Memory B cell (primary cell): ENCODE measurements around the gene TFAP2E.

Source experiments
- ATAC-seq: fragments of 150-1000 bp; cut with Tn5 transposase; 2 replicates; pipeline ENCODE4 v1.10.0; 2021; ENCODE audit warnings: low read depth, mild to moderate bottlenecking, moderate library complexity
- DNase-seq, 2 donors: peaks; one replicate each; pipeline ENCODE4 v3.0.0; 2022; ENCODE audit warnings: low spot score in 2 of 2
- H3K27ac Mint-ChIP-seq: one replicate; pipeline ENCODE4 v1.8.0; 2022; ENCODE audit warnings: mild to moderate bottlenecking, moderate library complexity, mixed read lengths
- H3K27me3 Mint-ChIP-seq: one replicate; pipeline ENCODE4 v1.8.0; 2022; ENCODE audit warnings: mixed read lengths
- H3K36me3 Mint-ChIP-seq: one replicate; pipeline ENCODE4 v1.8.0; 2022; ENCODE audit warnings: mild to moderate bottlenecking, mixed read lengths
- H3K4me1 Mint-ChIP-seq: one replicate; pipeline ENCODE4 v1.8.0; 2022; ENCODE audit warnings: mixed read lengths
- H3K4me3 Mint-ChIP-seq: one replicate; pipeline ENCODE4 v1.8.0; 2022; ENCODE audit warnings: mild to moderate bottlenecking, moderate library complexity, mixed read lengths
- H3K9me3 Mint-ChIP-seq: one replicate; pipeline ENCODE4 v1.8.0; 2022; ENCODE audit warnings: mixed read lengths

TFAP2E gene

GRCh38 chr1:35573198-35574124, at the start of gene TFAP2E:
TFAP2E (plus strand) TSS chr1:35573314; CDS start chr1:35573578, 264 bp downstream.
- H3K4me3 Mint-ChIP-seq = no peak within 1 kb of the TSS
- peaks cover 2% of the 10 kb centered on the region for H3K27me3 Mint-ChIP-seq
- ATAC-seq = peak; percentile 16

DNA sequence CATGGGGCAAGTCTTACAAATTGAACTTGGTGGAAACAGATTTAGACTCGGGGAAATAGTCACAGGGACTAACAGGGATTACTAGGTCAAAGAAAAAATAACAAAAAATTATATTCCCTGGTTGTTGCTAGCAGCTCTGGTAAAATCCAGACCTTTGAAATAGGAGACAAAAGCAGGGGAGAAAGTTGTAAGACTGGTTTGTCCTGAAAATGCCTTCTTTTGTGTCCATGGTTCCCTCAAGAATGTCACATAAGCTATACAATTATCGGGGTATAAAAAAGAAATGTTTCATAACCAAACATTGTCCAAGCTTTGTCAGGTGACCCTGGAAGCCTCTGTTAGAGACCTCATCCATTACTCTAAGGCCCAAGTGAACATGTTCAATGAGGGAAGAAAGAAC, 49.0 kb upstream of the TFAP2E start:
- H3K36me3 Mint-ChIP-seq = peaks cover 32% of the 10 kb centered on the region
- ATAC-seq (no peak), DNase-seq (no peak)
- no peak overlapping the region for H3K4me3 Mint-ChIP-seq
- H3K27ac Mint-ChIP-seq = no peak overlapping the region
- H3K9me3 Mint-ChIP-seq = peaks cover 13% of the 10 kb centered on the region
- no peaks in the 10 kb centered on the region for H3K27me3 Mint-ChIP-seq
- peaks cover 10% of the 10 kb centered on the region for H3K4me1 Mint-ChIP-seq

More at GRCh38 chr1:35573198-35574124, at the start of gene TFAP2E:
- no peak for DNase-seq
- H3K9me3 Mint-ChIP-seq = no peaks in the 10 kb centered on the region
- peaks cover 19% of the 10 kb centered on the region for H3K4me1 Mint-ChIP-seq
- no peak within 1 kb of the TSS for H3K27ac Mint-ChIP-seq
- H3K36me3 Mint-ChIP-seq = no peaks in the 10 kb centered on the region

DNA sequence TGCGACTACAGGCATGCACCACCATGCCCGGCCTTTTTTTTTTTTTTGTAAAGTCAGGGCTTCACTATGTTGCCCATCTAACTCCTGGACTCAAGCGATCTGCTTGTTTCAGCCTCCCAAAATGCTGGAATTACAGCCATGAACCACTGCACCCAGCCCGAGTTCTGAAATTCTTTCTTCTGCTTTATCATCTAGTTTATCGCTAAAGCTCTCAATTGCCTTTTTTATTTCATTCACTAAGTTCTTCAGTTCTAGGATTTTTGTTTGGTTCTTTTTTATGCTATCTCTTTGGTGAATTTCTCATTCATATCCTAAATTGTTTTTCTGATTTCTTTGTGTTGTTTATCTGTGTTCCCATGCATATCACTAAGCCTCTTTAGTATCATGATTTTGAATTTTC, 42.9 kb upstream of the TFAP2E start:
- no peak for DNase-seq
- ATAC-seq = no peak
- Mint-ChIP-seq H3K9me3 (peaks cover 8% of the 10 kb centered on the region), H3K27me3 (no peaks in the 10 kb centered on the region), H3K36me3 (peaks cover 37% of the 10 kb centered on the region), H3K4me3 (no peak overlapping the region), H3K4me1 (peaks cover 4% of the 10 kb centered on the region), H3K27ac (no peak overlapping the region)

- H3K4me3 Mint-ChIP-seq = no peak overlapping the region
- peaks cover 8% of the 10 kb centered on the region for H3K9me3 Mint-ChIP-seq
- H3K27me3 Mint-ChIP-seq = no peaks in the 10 kb centered on the region
- DNase-seq = no peak
- H3K36me3 Mint-ChIP-seq = peaks cover 35% of the 10 kb centered on the region
- no peak for ATAC-seq
- peaks cover 9% of the 10 kb centered on the region for H3K4me1 Mint-ChIP-seq
- no peak overlapping the region for H3K27ac Mint-ChIP-seq
Observed at GRCh38 chr1:35530946-35531345, 42.2 kb upstream of the TFAP2E start.

GRCh38 chr1:35531368-35531767, 41.7 kb upstream of the TFAP2E start:
- H3K27ac Mint-ChIP-seq = no peak overlapping the region
- no peaks in the 10 kb centered on the region for H3K27me3 Mint-ChIP-seq
- peaks cover 9% of the 10 kb centered on the region for H3K4me1 Mint-ChIP-seq
- DNase-seq = no peak
- H3K36me3 Mint-ChIP-seq = peaks cover 35% of the 10 kb centered on the region
- H3K4me3 Mint-ChIP-seq = no peak overlapping the region
- H3K9me3 Mint-ChIP-seq = peaks cover 8% of the 10 kb centered on the region
- no peak for ATAC-seq

GRCh38 chr1:35532497-35533223, 40.5 kb upstream of the TFAP2E start:
- DNase-seq (no peak), ATAC-seq (no peak)
- peaks cover 31% of the 10 kb centered on the region for H3K36me3 Mint-ChIP-seq
- H3K9me3 Mint-ChIP-seq = peaks cover 3% of the 10 kb centered on the region
- no peak overlapping the region for H3K4me3 Mint-ChIP-seq
- H3K4me1 Mint-ChIP-seq = peaks cover 9% of the 10 kb centered on the region
- H3K27ac Mint-ChIP-seq = no peak overlapping the region
- H3K27me3 Mint-ChIP-seq = no peaks in the 10 kb centered on the region

- Mint-ChIP-seq H3K9me3 (peaks cover 2% of the 10 kb centered on the region), H3K36me3 (peaks cover 29% of the 10 kb centered on the region), H3K4me1 (peaks cover 12% of the 10 kb centered on the region), H3K27ac (no peak overlapping the region), H3K27me3 (no peaks in the 10 kb centered on the region), H3K4me3 (no peak overlapping the region)
- DNase-seq (no peak), ATAC-seq (no peak)
Observed at GRCh38 chr1:35533586-35533985, 39.5 kb upstream of the TFAP2E start.

DNA sequence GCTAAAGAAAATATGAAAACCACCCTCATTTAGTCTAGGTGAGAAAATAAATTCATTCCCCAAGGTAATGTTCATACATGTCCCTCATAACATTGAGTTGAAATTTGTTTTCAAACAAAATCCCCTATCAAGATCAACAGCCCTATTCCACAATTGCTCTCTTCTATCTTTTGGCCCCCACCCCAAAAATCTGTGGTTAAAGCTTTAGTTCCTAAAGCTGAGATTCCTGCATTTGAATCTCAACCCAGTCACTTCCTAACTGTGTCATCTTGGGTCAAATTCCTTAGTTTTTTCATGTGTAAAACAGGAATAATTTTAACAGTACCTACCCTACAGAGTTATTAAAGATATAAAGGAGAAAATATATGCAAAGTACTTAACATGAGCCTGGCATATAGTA, 37.9 kb upstream of the TFAP2E start:
- Mint-ChIP-seq H3K4me1 (peaks cover 25% of the 10 kb centered on the region), H3K36me3 (peaks cover 18% of the 10 kb centered on the region), H3K9me3 (no peaks in the 10 kb centered on the region), H3K4me3 (no peak overlapping the region), H3K27ac (no peak overlapping the region), H3K27me3 (no peaks in the 10 kb centered on the region)
- ATAC-seq (no peak), DNase-seq (no peak)

- ATAC-seq (no peak), DNase-seq (no peak)
- Mint-ChIP-seq H3K27ac (no peak overlapping the region), H3K4me3 (no peak overlapping the region), H3K27me3 (no peaks in the 10 kb centered on the region), H3K9me3 (no peaks in the 10 kb centered on the region), H3K36me3 (peaks cover 15% of the 10 kb centered on the region), H3K4me1 (peaks cover 28% of the 10 kb centered on the region)
Observed at GRCh38 chr1:35536556-35537162, 36.5 kb upstream of the TFAP2E start.

- Mint-ChIP-seq H3K4me3 (no peak overlapping the region), H3K27ac (peak overlapping the region; percentile 28), H3K4me1 (peaks cover 30% of the 10 kb centered on the region), H3K9me3 (no peaks in the 10 kb centered on the region), H3K36me3 (peaks cover 17% of the 10 kb centered on the region), H3K27me3 (no peaks in the 10 kb centered on the region)
- DNase-seq (no peak), ATAC-seq (no peak)
Observed at GRCh38 chr1:35537806-35538205, 35.3 kb upstream of the TFAP2E start.

- no peaks in the 10 kb centered on the region for H3K9me3 Mint-ChIP-seq
- H3K36me3 Mint-ChIP-seq = peaks cover 15% of the 10 kb centered on the region
- H3K4me3 Mint-ChIP-seq = peak overlapping the region; percentile 48
- ATAC-seq (peak; percentile 56), DNase-seq (no peak)
- peak overlapping the region; percentile 87 for H3K27ac Mint-ChIP-seq
- peaks cover 30% of the 10 kb centered on the region for H3K4me1 Mint-ChIP-seq
- H3K27me3 Mint-ChIP-seq = no peaks in the 10 kb centered on the region
Observed at GRCh38 chr1:35539073-35539823, 33.9 kb upstream of the TFAP2E start.

DNA sequence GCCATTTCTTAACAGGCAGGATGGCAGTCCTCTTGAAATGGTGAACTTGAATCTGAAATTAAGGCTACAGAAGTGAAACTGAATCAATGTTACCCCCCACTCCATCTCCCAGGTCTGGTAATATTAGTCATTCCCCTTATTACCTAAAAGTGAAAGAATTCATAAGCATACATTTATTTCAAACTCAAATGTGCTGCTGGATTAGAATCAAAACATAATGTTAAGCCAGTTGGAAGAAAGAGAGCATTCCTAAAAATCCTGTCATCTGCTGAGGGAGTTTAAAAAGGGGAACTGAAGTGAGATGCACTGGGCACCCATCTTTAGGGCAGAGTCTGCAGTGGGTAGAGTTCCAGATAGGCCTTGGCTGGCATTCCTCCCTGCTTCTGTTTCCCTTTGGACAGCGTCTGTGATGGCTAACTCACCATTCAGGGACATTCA, 33.3 kb upstream of the TFAP2E start:
- ATAC-seq (peak; percentile 65), DNase-seq (no peak)
- Mint-ChIP-seq H3K27me3 (no peaks in the 10 kb centered on the region), H3K36me3 (peaks cover 14% of the 10 kb centered on the region), H3K9me3 (no peaks in the 10 kb centered on the region), H3K4me3 (peak overlapping the region; percentile 6), H3K27ac (peak overlapping the region; percentile 87), H3K4me1 (peaks cover 32% of the 10 kb centered on the region)

- Mint-ChIP-seq H3K9me3 (no peaks in the 10 kb centered on the region), H3K27ac (no peak overlapping the region), H3K4me1 (peaks cover 31% of the 10 kb centered on the region), H3K4me3 (no peak overlapping the region), H3K36me3 (peaks cover 22% of the 10 kb centered on the region), H3K27me3 (no peaks in the 10 kb centered on the region)
- DNase-seq (no peak), ATAC-seq (no peak)
Observed at GRCh38 chr1:35544976-35545375, 28.1 kb upstream of the TFAP2E start.
